Esophagus muscularis mucosa (tissue), 4 donors: ENCODE measurements around the gene LHFPL6. TPM values are rescaled to one million over a fixed set of nuclear protein-coding genes. Genes with fewer than 3 reads are reported as not detected.

ENCODE experiments used
- DNase-seq: peaks from one replicate; pipeline ENCODE4 v3.0.0-alpha.2; 2017; ENCODE audit errors: extremely low spot score
- H3K27ac ChIP-seq, 4 donors: fragments of 200-600 bp; sonication (generic); replicated peaks in 1 of 4; 1 replicate in 3 of 4; 2 replicates in 1 of 4; pipeline ENCODE4 v1.5.1; 2016 to 2019; ENCODE audit warnings: mild to moderate bottlenecking in 1 of 4
- H3K27me3 ChIP-seq, 4 donors: fragments of 200-600 bp; sonication (generic); one replicate each; pipeline versions ENCODE4 v1.5.1 to v1.6.0; 2016 to 2019
- H3K36me3 ChIP-seq, 4 donors: fragments of 200-600 bp; sonication (generic); one replicate each; pipeline ENCODE4 v1.5.1; 2016 to 2019
- H3K4me1 ChIP-seq, 4 donors: fragments of 200-600 bp; sonication (generic); one replicate each; pipeline ENCODE4 v1.5.1; 2016 to 2019
- H3K4me3 ChIP-seq, 4 donors: fragments of 200-600 bp; sonication (generic); 1 replicate in 2 of 4; 2 replicates in 2 of 4; pipeline ENCODE4 v1.5.1; 2016 to 2019; ENCODE audit warnings: mild to moderate bottlenecking in 4 of 4, moderate library complexity in 1 of 4
- H3K9me3 ChIP-seq, 4 donors: fragments of 200-600 bp; sonication (generic); 1 replicate in 3 of 4; 2 replicates in 1 of 4; pipeline ENCODE4 v1.5.1; 2016 to 2019
- CTCF ChIP-seq, 3 experiments: fragments of 200-600 bp in 2 of 3; fragments of 450-650 bp in 1 of 3; sonication (generic) in 2 of 3; IDR thresholded peaks; one replicate each; pipeline ENCODE4 v1.5.1; 2017 to 2019; ENCODE audit warnings: antibody characterized with exemption in 3 of 3, mild to moderate bottlenecking in 2 of 3, moderate library complexity in 1 of 3
- EP300 ChIP-seq: sonication (generic); formaldehyde crosslinking; IDR thresholded peaks from one replicate; pipeline ENCODE4 v1.6.1; 2017; ENCODE audit warnings: antibody characterized with exemption
- POLR2A ChIP-seq: fragments of 450-650 bp; IDR thresholded peaks from one replicate; pipeline ENCODE4 v1.6.1; 2017; ENCODE audit warnings: antibody characterized with exemption, moderate library complexity, mild to moderate bottlenecking, low read depth
- POLR2AphosphoS5 ChIP-seq, 2 donors: sonication (generic); formaldehyde crosslinking; IDR thresholded peaks; one replicate each; pipeline ENCODE4 v1.6.1; 2017; ENCODE audit warnings: antibody characterized with exemption in 2 of 2
- WGBS: methylation state at CpG from one replicate; pipeline ENCODE4 v1.1.5; 2018; 5-methylcytosine and 5-hydroxymethylcytosine counted together
- intact Hi-C: fragments of 100-400 bp; cut with DNase I; formaldehyde crosslinking; loops from one replicate; pipeline ENCODE4 v1.15.1; 2023
- total RNA-seq, 4 donors: library from RNA; depleted of rRNA; stranded (reverse); fragments of >200 nt; gene quantifications; one replicate each; pipeline versions ENCODE4 v1.1.0 to v1.2.1, GENCODE V29; 2016

Gene LHFPL6
- total RNA-seq, 4 donors from 2014 or later = 55.6 to 75.9 (median 72.0) TPM

DNA sequence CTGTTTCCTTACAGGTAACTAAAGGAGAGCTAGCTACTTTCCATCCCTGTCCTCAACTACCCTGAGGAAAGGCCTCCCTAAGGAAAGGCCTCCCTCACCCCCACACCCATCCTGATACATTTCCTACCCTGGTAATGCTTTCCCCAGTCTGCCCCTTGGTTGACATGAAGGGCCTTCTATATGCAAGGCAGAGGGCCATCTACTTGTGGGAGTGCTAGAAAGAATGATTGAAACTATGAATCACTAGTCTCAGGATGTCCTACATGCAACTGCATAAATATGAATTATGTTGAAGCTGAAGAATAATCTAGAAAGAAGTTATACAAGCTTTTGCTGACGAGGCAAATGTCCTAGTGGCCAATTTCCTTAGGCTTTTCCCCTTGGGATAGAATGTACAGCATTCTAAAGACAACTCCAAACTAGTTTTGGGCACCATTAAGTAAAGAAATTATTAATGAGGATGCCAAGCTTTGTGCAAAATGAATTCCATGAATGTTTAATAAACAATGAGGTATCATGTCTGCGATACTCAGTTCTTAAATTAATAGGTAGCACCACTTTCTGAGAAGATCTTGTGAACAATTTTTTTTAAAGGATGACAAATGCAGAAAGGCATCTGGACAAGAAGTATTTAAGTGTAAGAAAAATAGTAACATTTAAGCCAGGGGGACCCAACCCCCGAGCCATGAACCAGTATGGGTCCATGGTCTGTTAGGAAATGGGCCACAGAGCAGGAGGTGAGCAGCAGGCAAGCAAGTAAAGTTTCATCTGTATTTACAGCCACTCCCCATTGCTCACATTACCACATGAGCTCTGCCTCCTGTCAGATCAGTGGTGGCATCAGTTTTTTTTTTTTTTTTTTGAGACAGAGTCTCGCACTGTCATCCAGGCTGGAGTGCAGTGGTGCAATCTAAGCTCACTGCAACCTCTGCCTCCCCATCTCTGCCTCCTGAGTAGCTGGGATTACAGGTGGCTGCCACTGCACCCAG lies 223.0 kb downstream of the LHFPL6 start:
- H3K27ac ChIP-seq = no peak overlapping the region
- TF ChIP-seq POLR2AphosphoS5 (IDR thresholded peaks at IDR 0.05) = no peak
- no peak for TF ChIP-seq POLR2A
- no peak for DNase-seq

DNA sequence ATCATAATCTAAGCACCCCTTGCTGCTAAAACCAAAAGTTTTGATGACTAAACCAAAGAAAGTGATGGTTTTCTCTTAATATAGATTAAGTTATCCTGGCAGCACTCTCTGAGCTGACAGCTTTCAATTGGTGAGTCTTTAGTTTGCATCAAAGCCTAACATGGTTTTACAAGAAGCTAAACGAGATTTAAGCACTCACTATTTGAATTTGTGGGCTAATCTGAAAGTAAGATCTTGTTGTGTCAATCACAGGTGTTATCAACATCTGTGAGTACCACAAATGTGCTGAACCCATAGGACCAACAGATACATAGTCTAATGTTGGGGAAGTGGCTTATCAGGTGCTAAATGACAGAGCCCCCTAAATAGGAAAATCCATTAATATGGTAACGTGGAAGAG lies 223.9 kb downstream of the LHFPL6 start:
- TF ChIP-seq POLR2A = no peak
- no peak for TF ChIP-seq POLR2AphosphoS5 (IDR thresholded peaks at IDR 0.05)
- no peak for TF ChIP-seq EP300
- TF ChIP-seq CTCF (IDR thresholded peaks at IDR 0.05) = no peak
- Histone ChIP-seq H3K36me3 (no peaks in the 10 kb centered on the region), H3K9me3 (no peaks in the 10 kb centered on the region), H3K4me1 (peaks cover 11 to 22% (median 15%) of the 10 kb centered on the region in 4 donors), H3K27me3 (no peaks in the 10 kb centered on the region), H3K4me3 (no peak overlapping the region), H3K27ac (no peak overlapping the region)
- WGBS = 86% methylated on average over 2 of the region's 2 CpGs
- intact Hi-C loops = no loop called here
- DNase-seq = no peak

More for the DNA sequence above, 223.0 kb downstream of the LHFPL6 start:
- H3K9me3 ChIP-seq = no peaks in the 10 kb centered on the region
- intact Hi-C loops = no loop called here
- H3K4me1 ChIP-seq = peaks cover 14 to 30% (median 18%) of the 10 kb centered on the region in 4 donors
- no peak overlapping the region for H3K4me3 ChIP-seq
- 87% methylated on average over 4 of the region's 4 CpGs for WGBS
- no peaks in the 10 kb centered on the region for H3K27me3 ChIP-seq
- no peaks in the 10 kb centered on the region for H3K36me3 ChIP-seq

GRCh38 chr13:39378306-39378705 lies 224.7 kb downstream of the LHFPL6 start:
- intact Hi-C loops = no loop called here
- H3K4me3 ChIP-seq = no peak overlapping the region
- H3K27ac ChIP-seq = no peak overlapping the region
- H3K36me3 ChIP-seq = no peaks in the 10 kb centered on the region
- H3K4me1 ChIP-seq = peaks cover 11 to 23% (median 16%) of the 10 kb centered on the region in 4 donors
- no peaks in the 10 kb centered on the region for H3K27me3 ChIP-seq
- no peak for DNase-seq
- no peaks in the 10 kb centered on the region for H3K9me3 ChIP-seq
- 79% methylated on average over 2 of the region's 2 CpGs for WGBS
- TF ChIP-seq POLR2A (no peak), POLR2AphosphoS5 (IDR thresholded peaks at IDR 0.05) (no peak), CTCF (IDR thresholded peaks at IDR 0.05) (no peak), EP300 (no peak)

DNA sequence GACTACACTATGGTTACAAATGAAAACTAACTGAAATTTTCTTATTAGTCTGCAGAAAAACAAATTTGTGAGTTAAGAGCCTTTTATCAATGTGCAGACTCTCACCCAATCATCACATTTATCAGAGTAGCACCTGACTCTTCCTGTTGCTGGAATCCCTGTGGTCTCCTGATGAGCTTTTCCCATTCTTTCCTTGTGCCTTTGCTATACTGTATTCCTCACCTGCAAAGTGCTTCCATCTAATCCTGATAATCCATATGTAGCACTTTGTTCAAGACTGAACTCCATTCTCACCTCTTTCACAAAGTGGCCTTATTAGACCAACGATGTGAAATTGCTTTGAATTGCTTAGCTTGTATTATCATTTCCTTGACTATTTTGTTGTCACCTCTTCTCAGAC lies 225.3 kb downstream of the LHFPL6 start:
- Histone ChIP-seq H3K36me3 (no peaks in the 10 kb centered on the region), H3K27ac (no peak overlapping the region), H3K4me1 (peaks cover 16 to 29% (median 18%) of the 10 kb centered on the region in 4 donors), H3K9me3 (no peaks in the 10 kb centered on the region), H3K4me3 (no peak overlapping the region), H3K27me3 (no peaks in the 10 kb centered on the region)
- WGBS = 95% methylated on average over 1 of the region's 1 CpG
- intact Hi-C loops = no loop called here
- no peak for DNase-seq
- TF ChIP-seq POLR2A (no peak), POLR2AphosphoS5 (IDR thresholded peaks at IDR 0.05) (no peak), EP300 (no peak), CTCF (IDR thresholded peaks at IDR 0.05) (no peak)

DNA sequence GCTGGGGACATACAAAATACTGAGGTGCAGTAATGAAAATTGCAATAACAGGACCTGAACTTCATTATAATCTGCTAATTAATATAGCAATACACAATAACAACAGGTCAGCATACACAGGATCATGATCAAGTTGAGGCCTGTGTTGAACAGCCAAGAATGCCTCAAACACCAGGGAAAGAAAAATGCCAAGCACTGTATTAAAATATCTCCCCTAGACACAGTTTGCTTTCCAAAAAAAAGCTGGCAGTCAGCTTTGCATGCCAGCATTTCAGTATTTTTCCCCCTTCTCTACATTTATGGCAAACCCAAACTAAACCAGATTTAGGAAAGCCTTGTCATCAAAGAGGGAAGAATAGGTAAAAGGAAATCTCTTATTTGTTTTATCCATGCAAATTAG lies 226.9 kb downstream of the LHFPL6 start:
- TF ChIP-seq POLR2A (no peak), POLR2AphosphoS5 (IDR thresholded peaks at IDR 0.05) (no peak), EP300 (no peak), CTCF (IDR thresholded peaks at IDR 0.05) (no peak)
- no peaks in the 10 kb centered on the region for H3K36me3 ChIP-seq
- H3K4me3 ChIP-seq = no peak overlapping the region
- intact Hi-C loops = no loop called here
- no peaks in the 10 kb centered on the region for H3K9me3 ChIP-seq
- DNase-seq = no peak
- no peak overlapping the region for H3K27ac ChIP-seq
- H3K4me1 ChIP-seq = peaks cover 16 to 30% (median 20%) of the 10 kb centered on the region in 4 donors
- no peaks in the 10 kb centered on the region for H3K27me3 ChIP-seq
